ENCODE results near the gene FNIP1.

DNA sequence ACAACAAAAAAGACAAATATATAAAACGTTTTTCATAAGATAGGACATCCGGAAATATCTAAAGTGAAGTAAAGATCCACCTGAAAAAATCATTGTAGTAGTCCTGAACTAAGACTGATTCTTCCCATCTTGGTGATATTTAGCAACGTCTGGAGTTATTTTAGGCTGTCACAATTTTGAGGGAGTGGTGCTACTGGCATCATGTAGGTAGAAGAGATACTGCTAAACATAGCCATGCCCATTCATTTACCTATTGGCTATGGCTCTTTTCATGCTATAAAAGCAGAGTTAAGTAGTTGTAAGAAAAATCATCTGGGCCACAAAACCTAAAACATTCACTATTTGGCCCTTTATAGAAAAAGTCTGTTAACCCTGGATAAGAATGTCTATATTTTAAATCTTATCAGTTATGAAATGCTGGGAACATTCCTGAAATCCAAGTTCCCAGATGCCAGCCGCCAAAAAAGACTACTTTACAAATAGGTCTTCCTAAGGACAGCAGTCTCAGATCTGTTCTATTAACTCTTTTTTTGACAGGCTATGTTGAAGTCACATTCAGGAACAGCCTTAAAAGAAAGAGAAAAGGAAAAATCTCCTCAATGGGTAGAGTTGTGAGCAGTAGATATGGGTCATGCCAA is 188.8 kb downstream of the FNIP1 start:
- no peak for TF ChIP-seq POLR2A (IDR thresholded peaks at IDR 0.05; ENCODE audit: borderline replicate concordance, extremely low read depth, insufficient read depth, insufficient read length)
- TF ChIP-seq POLR2AphosphoS5 (IDR thresholded peaks at IDR 0.05; ENCODE audit: low read depth, low read length), result no peak
- no peak for TF ChIP-seq CTCF (IDR thresholded peaks at IDR 0.05 in 2 of 3, conservative IDR thresholded peaks at IDR 0.05 in 1 of 3; ENCODE audit: borderline replicate concordance in 1 of 3, insufficient read depth in 1 of 3, low read depth in 2 of 3, low read length in 2 of 3)
- no peak for TF ChIP-seq FOSL1 (IDR thresholded peaks at IDR 0.05; ENCODE audit: low read depth)

All from HCT116 (cell line).